IPS-15b (cell line): ENCODE measurements around the gene OSBPL8.

Source experiments
- H3K27me3 ChIP-seq: one replicate; pipeline ENCODE4 v1.6.1; 2013; ENCODE audit warnings: low read length; ENCODE audit not compliant: control insufficient read depth, insufficient read depth
- H3K36me3 ChIP-seq: one replicate; pipeline ENCODE4 v1.6.1; 2013; ENCODE audit warnings: low read length; ENCODE audit not compliant: control insufficient read depth, insufficient read depth
- H3K4me1 ChIP-seq: one replicate; pipeline ENCODE4 v1.6.1; 2013; ENCODE audit warnings: mild to moderate bottlenecking, low read length; ENCODE audit not compliant: control insufficient read depth, insufficient read depth
- H3K4me3 ChIP-seq: one replicate; pipeline ENCODE4 v1.5.1; 2013; ENCODE audit warnings: low read depth, low read length
- H3K9ac ChIP-seq: one replicate; pipeline ENCODE4 v1.6.1; 2013; ENCODE audit warnings: low read depth, mild to moderate bottlenecking, low read length
- H3K9me3 ChIP-seq: one replicate; pipeline ENCODE4 v1.6.1; 2013; ENCODE audit warnings: mild to moderate bottlenecking, low read length; ENCODE audit not compliant: control insufficient read depth, insufficient read depth

OSBPL8 gene

DNA sequence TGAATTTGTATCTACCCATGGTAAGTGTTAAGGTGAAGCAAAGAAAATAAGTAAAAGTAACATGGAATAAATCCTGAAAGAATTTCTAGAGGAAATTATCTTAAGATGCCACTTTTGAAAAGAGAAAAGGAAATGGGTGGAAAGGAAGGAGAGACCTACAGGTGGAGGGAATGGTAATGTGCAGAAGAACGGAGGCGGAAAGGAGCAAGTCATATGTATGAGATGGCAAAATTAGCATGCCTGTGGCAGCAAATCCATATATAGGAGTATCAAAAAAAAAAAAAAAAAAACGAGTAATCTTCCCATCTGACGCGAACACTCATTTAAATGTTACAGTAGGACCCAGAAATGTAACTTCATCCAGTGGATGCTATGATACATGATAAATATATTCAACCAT is 23.0 kb downstream of the OSBPL8 start:
- no peak overlapping the region for H3K9ac ChIP-seq
- H3K4me1 ChIP-seq, result peaks cover 6% of the 10 kb centered on the region
- no peaks in the 10 kb centered on the region for H3K36me3 ChIP-seq
- no peaks in the 10 kb centered on the region for H3K9me3 ChIP-seq
- no peaks in the 10 kb centered on the region for H3K27me3 ChIP-seq
- no peak overlapping the region for H3K4me3 ChIP-seq

DNA sequence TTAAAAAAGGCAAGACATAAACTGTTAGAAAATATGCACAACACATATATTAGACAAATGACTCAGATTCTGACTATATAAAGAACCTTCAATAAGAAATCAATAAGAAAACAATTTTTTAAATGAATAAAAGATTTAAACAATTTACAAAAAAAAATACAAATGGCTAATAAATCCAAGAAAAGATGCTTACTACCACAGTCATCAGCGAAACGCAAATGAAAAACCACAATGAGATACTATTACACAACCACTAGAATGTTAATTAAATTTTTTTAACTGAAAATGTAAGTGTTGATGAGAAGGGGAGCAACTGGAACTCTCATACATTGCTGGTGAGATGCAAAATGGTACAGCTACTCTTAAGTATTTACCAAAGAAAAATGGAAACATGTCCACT is 24.4 kb downstream of the OSBPL8 start:
- Histone ChIP-seq H3K36me3 (no peaks in the 10 kb centered on the region), H3K9me3 (no peaks in the 10 kb centered on the region), H3K27me3 (no peaks in the 10 kb centered on the region), H3K9ac (no peak overlapping the region), H3K4me3 (no peak overlapping the region), H3K4me1 (peaks cover 12% of the 10 kb centered on the region)

- Histone ChIP-seq H3K4me1 (peaks cover 9% of the 10 kb centered on the region), H3K4me3 (no peak overlapping the region), H3K27me3 (no peaks in the 10 kb centered on the region), H3K9ac (no peak overlapping the region), H3K36me3 (no peaks in the 10 kb centered on the region), H3K9me3 (no peaks in the 10 kb centered on the region)
These were observed 26.2 kb downstream of the OSBPL8 start for GRCh38 chr12:76533331-76533730.

DNA sequence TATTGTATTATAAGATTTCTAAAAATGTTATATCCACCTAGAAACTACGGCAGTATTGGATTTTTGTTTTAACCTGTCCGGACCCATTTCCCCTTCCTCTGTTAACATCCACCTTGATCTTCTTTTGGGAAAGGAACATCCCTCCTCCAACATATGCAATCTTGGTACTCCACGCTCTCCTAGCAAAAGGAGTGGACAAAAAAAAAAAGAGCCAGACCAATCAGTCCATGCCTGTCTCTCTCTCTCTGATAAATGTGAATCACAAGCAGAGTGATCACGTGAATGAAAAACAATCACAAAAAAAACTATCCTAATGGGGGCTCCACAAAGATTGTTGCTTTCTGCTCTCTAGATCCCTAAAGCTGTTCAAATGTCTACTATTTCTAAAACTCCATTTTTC is 27.1 kb downstream of the OSBPL8 start:
- Histone ChIP-seq H3K27me3 (no peaks in the 10 kb centered on the region), H3K4me1 (peaks cover 9% of the 10 kb centered on the region), H3K9me3 (no peaks in the 10 kb centered on the region), H3K4me3 (no peak overlapping the region), H3K9ac (no peak overlapping the region), H3K36me3 (no peaks in the 10 kb centered on the region)

DNA sequence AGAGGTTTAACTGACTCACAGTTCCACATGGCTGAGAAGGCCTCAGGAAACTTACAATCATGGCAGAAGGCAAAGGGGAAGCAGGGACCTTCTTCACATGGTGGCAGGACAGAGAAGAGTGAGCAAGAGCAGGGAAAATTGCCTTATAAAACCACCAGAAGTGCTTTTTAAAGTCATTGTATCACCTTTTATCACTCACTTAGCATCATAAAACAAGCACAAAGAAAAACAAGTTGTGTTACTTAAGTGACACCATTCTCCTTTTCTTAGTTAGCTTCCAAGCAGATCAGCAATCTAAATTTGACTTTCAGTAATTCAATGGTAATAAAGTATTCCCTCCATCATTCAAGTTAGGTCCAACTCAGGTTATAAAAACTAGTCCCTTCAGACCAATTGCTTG is 28.5 kb downstream of the OSBPL8 start:
- Histone ChIP-seq H3K9me3 (no peaks in the 10 kb centered on the region), H3K36me3 (no peaks in the 10 kb centered on the region), H3K4me3 (no peak overlapping the region), H3K4me1 (peaks cover 9% of the 10 kb centered on the region), H3K27me3 (no peaks in the 10 kb centered on the region), H3K9ac (no peak overlapping the region)

GRCh38 chr12:76530516-76530915 is 29.1 kb downstream of the OSBPL8 start:
- Histone ChIP-seq H3K4me1 (peaks cover 9% of the 10 kb centered on the region), H3K9me3 (no peaks in the 10 kb centered on the region), H3K4me3 (no peak overlapping the region)

GRCh38 chr12:76529226-76529918 is 30.2 kb downstream of the OSBPL8 start:
- Histone ChIP-seq H3K9ac (no peak overlapping the region), H3K4me3 (no peak overlapping the region), H3K9me3 (no peaks in the 10 kb centered on the region), H3K4me1 (peaks cover 9% of the 10 kb centered on the region), H3K36me3 (no peaks in the 10 kb centered on the region), H3K27me3 (no peaks in the 10 kb centered on the region)

More at GRCh38 chr12:76530516-76530915, 29.1 kb downstream of the OSBPL8 start:
- no peaks in the 10 kb centered on the region for H3K27me3 ChIP-seq
- no peak overlapping the region for H3K9ac ChIP-seq
- H3K36me3 ChIP-seq, result no peaks in the 10 kb centered on the region

DNA sequence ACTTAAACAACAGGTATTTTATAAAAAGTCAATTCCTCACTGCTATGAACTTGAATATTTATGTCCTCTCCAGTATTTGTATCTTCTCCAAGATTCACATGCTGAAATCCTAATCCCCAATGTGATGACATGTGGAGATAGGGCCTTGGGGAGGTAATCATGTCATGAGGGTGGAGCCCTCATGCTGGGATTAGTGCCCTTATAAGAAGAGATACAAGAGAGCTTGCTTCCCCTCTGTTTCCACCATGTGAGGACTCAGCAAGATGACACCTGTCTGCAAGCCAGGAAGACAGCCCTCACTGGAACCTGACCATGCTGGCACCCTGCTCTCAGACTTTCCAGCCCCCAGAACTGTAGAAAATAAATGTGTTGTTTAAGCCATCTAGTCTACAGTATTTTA is 36.2 kb downstream of the OSBPL8 start:
- Histone ChIP-seq H3K9ac (no peak overlapping the region), H3K4me3 (no peak overlapping the region), H3K4me1 (no peaks in the 10 kb centered on the region), H3K9me3 (peaks cover 13% of the 10 kb centered on the region), H3K36me3 (no peaks in the 10 kb centered on the region), H3K27me3 (no peaks in the 10 kb centered on the region)

GRCh38 chr12:76520348-76520747 is 39.2 kb downstream of the OSBPL8 start:
- Histone ChIP-seq H3K4me1 (no peaks in the 10 kb centered on the region), H3K36me3 (no peaks in the 10 kb centered on the region), H3K9me3 (peaks cover 21% of the 10 kb centered on the region)

DNA sequence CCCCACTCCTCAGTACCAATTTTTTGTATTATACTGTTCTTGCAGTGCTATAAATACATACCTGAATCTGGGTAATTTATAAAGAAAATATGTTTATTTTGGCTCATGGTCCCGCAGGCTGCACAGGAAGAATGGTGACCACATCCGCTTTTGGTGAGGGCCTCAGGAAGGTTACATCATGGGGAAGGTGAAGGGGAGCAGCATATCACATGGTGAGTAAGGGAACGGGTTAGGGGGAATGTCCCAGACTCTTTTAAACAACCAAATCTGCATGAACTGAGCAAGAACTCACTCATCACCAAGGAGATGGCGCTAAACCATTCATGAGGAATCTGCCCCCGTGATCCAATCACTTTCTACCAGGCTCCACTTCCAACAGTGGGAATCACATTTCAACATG is 40.0 kb downstream of the OSBPL8 start:
- no peaks in the 10 kb centered on the region for H3K4me1 ChIP-seq
- no peaks in the 10 kb centered on the region for H3K27me3 ChIP-seq
- H3K9me3 ChIP-seq, result peaks cover 21% of the 10 kb centered on the region
- no peak overlapping the region for H3K4me3 ChIP-seq
- H3K9ac ChIP-seq, result no peak overlapping the region
- no peaks in the 10 kb centered on the region for H3K36me3 ChIP-seq

More at GRCh38 chr12:76520348-76520747, 39.2 kb downstream of the OSBPL8 start:
- H3K27me3 ChIP-seq, result no peaks in the 10 kb centered on the region
- H3K9ac ChIP-seq, result no peak overlapping the region
- no peak overlapping the region for H3K4me3 ChIP-seq

DNA sequence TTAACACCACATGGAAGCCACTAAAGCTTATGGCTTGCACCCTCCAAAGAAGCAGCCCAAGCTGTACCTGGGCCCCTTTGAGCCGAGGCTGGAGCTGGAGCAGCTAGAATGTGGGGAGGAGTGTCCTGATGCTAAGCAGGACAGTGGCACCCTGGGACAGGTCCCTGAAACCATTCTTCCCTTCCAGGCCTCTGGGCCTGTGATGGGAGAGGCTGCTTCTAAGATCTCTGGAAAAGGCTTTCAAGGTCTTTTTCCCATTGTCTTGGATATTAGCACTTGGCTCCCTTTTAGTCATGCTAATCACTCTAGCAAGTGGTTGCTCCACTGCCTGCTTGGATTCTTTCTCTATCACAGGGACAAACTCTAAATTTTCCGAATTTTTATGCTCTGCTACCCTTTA is 40.9 kb downstream of the OSBPL8 start:
- Histone ChIP-seq H3K9ac (no peak overlapping the region), H3K4me3 (no peak overlapping the region), H3K36me3 (no peaks in the 10 kb centered on the region), H3K27me3 (no peaks in the 10 kb centered on the region), H3K9me3 (peaks cover 21% of the 10 kb centered on the region), H3K4me1 (no peaks in the 10 kb centered on the region)

- H3K27me3 ChIP-seq, result no peaks in the 10 kb centered on the region
- H3K9me3 ChIP-seq, result peaks cover 21% of the 10 kb centered on the region
- no peak overlapping the region for H3K9ac ChIP-seq
- H3K4me3 ChIP-seq, result no peak overlapping the region
- H3K4me1 ChIP-seq, result no peaks in the 10 kb centered on the region
- no peaks in the 10 kb centered on the region for H3K36me3 ChIP-seq
These were observed 44.3 kb downstream of the OSBPL8 start for GRCh38 chr12:76515271-76515670.
